ENCODE results near the gene ZNF557. TPM values are rescaled to one million over a fixed set of nuclear protein-coding genes. Genes with fewer than 3 reads are reported as not detected.

Gene ZNF557
- total RNA-seq, 2 experiments from 2014 or later = 7.6 to 8.0 TPM

Other genes starting within 250 kb of the ZNF557 start
- 1 to 10 TPM; 6.6 to 6.8 TPM for gene ADGRE1, start 182.1 kb upstream of the ZNF557 start, total RNA-seq
- not detected for gene MBD3L2B, start 48.3 kb upstream of the ZNF557 start, total RNA-seq
- not detected for gene MBD3L5, start 39.1 kb upstream of the ZNF557 start, total RNA-seq
- gene MBD3L4, start 29.5 kb upstream of the ZNF557 start, total RNA-seq = not detected
- gene MBD3L2, start 20.4 kb upstream of the ZNF557 start, total RNA-seq = not detected
- not detected for gene MBD3L3, start 11.0 kb upstream of the ZNF557 start, total RNA-seq
- 1 to 10 TPM; 2.9 to 3.3 TPM for gene INSR, start 224.7 kb downstream of the ZNF557 start, total RNA-seq